Stimulated activated CD4-positive, alpha-beta T cell treated with anti-CD3 and anti-CD28 coated beads, Interleukin-15, amount 100 ng/mL, for 1 hour (primary cell): ENCODE results near the gene TRAM2.

Experiments
- DNase-seq, 2 donors: peaks; one replicate each; pipeline ENCODE4 v3.0.0-alpha.2; 2020; ENCODE audit warnings: low read depth in 1 of 2, low spot score in 1 of 2

Gene TRAM2

DNA sequence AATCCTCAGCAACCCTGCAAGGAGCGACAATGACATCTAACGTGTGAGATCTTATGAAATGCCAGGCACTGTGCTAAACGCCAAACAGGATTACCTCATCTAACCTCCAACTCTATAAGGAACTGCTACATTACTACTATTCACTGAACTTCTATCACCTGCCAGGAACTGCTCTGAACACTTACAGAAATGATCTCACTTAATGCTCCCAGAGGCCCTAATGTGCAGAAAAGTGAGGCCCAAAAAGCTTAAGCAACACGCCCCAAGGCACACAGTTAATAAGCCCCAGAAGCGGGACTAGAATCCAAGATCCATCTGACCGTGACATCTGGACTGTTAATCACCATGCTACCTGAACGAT, 28.5 kb downstream of the TRAM2 start:
- DNase-seq = no peak

DNA sequence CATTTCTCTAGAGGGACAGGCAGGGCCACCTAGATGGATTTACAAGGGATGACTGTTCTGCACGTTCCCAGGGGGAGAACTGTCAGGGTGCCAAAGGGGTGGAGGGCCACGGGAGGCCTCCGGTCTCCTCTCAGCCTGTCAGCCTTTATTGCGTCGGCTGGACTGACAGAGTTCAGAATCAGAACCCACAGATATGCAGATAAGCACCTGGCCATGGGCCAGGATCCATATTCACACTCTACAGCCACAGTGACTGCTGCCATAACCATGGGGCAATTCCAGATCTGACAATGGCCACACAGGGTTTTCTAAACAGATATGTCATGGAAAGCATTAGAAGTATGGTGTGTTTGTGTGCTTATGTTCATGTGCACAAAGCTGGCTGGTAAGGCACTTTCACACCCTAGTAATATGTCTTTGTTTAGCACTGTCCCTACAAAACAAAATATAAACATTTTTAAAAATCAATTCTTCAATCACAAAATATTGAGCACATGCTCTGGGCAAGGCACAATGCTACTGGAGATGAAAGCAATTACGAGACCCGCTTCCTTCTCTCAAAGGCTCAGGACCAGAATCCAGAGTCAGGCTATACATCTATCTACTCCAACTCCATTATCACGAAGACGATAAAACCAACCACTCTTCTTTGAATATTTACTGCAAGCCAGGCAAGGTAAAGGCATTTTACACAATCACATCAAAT, 29.1 kb downstream of the TRAM2 start:
- DNase-seq = no peak

DNA sequence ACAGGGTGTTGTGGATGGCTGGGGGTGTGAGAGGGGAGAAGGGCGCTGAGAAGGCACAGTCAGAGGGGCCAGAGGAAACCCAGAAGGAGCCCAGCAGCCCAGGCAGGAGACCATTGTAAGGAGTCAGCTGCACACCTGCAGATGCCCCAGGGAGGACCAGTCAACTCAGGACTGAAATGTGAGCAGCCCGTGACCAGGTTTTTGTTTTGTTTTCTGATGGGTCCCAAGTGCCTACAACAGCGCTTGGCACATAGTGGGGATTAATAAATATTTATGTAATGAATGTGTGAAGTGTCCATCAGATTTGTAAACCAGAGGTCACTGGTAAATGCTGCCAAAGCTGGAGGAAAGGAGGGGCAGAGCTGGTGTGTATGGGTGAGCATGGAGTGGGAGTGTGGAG, 30.2 kb downstream of the TRAM2 start:
- DNase-seq = no peak

DNA sequence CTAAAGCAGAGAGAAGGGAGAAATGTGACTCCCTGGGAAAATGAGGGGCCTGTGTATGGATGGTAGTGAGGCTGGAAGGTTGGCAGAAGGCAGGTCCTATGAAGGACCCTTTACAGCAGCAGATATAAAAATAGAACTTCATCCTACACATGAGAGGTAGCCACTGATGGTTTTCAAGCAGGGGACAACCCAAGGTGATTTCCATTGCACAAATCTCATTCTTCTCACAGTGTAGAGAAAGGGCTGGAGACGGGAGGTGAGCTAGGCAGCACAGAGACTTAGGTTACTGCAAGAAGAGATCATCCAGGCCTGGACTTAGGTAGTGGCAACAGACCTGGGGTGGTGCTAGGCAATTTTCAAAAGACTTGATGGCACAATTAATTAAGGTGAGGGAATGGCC, 30.7 kb downstream of the TRAM2 start:
- DNase-seq = no peak

DNA sequence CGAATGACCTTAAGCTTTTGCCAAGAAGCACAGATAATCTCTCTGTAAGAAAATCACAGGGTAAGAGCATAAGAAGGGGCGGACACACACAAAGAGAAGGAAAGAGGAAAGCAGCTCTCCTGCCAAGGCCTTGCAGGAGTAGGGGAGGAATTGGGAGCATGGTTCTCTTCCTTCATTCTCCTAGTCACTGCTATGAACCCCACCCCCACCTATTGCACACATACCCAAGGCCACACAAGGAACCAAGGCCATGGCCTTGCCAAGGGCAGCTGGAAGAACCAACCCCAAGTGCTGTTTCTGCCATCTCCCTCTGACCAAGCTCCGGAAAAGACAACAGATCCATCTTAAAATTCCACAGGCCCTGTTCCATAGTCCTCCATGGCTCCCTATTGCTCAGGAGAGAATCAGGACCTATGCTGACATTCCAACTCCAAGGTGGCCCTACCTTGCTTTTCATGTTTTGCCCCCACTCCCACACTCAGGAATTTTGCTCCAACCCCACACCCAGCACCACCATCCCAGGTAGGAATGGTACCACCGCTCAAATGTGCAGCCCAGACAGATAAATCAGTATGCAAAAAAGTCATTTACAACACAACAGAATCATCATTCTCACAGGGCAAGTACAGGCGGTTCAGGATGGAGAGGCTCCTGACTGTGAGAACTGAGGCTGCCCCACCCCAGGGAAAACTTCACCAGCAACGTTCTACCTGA, 31.3 kb downstream of the TRAM2 start:
- no peak for DNase-seq

DNA sequence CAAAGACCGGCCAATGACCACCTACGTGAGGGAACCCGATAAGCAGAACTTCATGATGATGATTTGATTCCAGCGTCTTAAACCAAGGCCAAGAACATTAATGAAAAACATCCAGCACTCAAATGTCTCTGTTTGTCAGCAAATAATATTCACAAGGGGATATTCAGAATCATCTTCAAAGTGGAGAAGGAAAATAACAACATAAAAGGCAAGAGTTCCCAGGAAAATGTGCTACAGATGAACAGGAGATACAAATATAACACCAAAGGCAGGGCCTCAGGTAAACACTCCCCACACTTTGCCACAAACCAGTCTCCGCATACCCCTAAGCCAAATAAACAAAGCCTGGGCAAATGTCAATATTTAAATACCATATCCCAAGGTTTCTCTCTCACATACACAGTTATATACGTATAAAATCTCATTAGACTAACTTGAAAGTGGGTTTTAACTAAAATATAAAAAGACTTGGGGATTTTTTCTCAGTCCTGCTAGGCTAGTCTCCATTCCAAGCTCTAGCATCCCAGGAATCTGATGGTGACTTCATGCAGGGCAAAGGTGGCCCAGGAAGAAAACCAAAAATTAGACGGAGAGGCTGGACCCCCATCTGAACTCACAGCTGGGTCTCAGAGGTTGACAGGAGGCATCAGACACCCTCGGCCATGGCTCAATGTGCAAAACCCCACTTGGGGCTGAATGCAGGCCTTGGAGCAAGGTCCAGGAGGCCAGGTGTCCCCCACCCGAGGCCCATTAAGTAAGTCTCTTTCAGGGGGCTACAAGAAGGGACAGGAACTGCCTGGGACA, 32.1 kb downstream of the TRAM2 start:
- DNase-seq = no peak

DNA sequence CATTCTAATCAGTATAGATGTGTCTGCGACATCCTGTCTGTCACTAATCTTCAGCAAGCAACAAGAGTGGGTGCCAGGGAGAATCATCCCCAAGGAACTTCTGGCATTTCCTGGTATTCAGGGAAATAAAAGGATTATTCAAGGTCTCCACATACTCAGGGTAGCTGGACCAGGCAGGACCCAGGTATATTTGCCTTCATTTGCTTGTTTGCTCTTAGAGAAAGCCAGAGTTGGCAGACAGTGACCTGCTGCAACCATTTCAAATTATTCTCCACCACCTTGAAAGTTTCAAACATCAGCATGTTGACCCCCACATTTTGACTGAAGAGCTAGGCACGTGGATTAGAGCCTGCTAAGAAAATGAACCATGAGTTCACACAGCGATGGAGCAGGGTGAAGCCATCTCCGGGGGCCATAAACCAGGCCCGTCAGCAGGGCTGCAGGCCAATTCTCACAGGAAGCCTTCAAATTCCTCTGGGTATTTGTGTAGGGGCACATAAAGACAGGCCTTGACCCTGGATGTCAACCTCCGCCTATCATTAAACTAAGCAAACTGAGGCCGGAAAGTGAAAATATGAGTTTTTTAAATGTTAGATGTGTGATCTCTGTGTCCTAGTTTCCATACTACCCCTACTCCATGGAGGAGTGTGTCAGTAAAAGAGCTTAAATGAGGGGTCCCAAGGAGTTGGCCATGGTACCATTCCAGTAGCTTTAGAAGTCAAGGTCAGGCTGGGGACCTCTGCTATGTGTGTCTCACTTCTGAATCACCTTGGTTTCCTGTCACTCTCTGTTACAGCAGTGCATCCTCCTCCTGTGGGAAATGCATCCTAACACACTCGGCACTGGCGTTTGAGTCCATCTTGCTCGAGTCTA, 32.9 kb downstream of the TRAM2 start:
- no peak for DNase-seq

DNA sequence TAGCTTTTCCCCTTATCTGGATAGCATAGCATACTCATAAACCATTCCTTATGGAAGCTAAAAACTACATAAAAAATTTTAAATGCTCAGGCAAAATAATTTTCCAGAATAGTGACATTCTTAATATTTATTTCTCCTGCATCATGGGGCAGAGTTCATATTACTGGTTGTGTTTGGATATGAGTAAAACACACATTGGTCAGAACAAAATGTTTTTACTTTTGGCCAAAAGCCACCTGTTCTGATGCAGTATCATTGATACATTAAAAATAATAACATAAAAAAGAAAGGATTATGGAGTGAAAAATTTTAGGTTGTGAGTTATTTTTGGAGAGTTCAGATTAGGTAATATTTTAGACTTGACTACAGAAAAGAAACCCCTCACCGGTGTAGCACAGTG, 33.6 kb downstream of the TRAM2 start:
- no peak for DNase-seq

DNA sequence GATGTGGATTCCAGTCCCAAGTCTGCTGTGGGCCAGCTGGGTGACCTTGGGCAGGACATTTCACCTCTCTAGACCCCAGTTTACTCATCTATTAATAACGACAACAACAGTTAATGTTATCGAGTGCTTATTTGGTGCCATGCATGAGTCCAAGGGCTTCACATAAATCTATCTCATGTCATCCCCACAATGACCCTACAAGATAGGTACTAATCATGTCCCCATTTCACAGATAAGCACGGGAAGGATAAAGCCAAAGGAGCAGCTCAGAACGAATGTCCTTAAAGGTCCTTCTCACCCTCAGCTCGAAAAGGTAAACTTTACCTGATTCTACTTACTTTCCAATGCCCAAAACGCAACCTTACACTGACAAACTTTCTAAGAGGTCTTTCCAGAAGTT, 35.7 kb downstream of the TRAM2 start:
- no peak for DNase-seq

DNA sequence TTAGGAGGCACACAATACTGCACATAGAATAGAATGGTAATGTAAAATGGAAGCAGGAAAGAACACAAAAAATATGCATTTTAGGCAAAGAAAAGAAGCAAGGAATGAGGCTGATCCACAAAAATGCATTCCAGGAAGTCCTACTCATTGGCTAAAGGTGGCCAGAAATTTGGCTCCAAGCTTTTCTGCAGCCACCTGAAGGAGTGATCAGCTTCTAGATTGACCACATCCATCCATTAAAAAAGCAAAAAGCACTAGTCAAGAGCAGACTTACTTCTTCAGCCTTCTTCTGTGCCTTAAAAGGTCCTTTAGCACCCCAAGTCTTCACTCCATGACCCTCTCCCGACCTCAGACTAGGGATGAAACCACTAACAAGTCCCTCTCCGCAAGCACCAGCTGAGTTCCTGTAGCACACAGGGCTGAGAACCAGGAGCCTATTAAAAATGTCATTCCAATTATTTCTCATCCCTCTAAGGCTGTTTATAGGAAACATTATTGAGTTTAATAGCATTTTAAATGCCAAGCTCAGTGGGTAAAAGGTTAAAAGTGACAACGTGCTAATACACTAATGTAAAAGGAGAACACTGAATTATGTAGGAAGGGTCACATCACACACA, 36.5 kb downstream of the TRAM2 start:
- no peak for DNase-seq

DNA sequence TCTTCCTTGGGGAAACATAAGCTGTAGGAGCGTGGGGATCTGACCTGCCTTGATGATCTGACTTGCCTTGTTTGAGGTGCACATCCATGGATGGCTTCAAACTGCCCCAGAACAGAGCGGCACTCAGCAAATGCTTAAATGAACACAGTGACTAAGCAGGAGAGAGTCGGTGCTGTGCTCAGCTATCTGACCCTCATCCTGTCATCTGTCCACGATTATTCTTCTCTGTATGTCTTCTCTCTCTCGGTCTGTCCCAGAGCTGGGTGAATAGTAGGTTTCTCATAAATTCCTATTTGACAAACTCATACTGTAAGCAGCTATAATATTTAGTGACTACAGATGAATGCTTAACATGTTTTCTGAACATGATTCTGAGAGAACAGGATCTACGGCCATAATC, 37.3 kb downstream of the TRAM2 start:
- DNase-seq = no peak

DNA sequence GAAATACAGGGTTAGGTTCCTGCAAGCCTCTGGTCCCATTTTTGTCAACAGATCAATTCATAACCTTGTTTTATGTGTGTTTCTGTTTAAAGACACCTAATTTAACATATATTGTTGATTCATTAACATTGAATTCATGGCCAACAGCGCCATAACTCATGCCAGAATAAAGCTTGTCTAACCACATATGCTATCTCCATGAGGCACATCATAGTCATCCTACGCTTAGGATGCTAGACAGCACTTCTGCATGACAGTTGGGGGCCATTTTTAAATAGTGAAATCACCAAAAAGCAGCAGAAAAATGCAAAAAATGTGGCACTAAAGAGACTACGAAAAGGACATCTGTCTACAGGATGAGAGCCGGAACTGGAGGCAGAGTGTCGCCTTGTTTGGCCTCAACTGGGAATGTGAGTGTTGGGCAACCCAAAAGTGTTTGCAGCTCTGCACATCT, 37.9 kb downstream of the TRAM2 start:
- no peak for DNase-seq

DNA sequence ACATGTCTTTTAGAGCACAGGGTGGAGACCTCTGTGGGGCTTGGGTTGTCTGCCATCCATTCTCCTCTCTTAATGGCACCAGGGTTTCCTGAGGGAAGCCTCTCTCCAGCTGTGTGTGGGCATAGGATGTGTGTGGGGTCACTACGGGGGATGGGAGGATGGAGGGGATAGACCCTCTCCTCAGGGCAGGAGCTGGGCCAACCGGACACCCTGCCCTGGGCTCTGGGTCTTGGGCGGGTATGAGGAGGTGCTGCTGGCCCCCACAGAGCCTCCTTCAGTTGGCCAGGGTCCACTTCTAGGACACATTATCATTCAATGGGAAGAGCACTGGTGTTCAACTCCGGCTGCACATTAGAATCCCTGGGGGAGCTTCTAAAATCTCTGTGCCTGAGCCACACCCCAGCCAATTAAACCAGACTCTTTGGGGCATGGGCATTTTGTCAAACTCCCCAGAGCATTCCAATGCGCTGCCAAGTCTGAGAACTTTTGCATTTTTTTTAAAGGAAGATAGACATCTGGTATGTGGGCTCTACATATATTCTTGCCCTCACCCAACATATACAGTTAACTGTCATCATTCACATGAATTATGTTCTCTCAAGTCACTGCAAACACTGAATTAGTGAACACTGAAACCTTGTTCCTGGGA, 38.5 kb downstream of the TRAM2 start:
- no peak for DNase-seq

DNA sequence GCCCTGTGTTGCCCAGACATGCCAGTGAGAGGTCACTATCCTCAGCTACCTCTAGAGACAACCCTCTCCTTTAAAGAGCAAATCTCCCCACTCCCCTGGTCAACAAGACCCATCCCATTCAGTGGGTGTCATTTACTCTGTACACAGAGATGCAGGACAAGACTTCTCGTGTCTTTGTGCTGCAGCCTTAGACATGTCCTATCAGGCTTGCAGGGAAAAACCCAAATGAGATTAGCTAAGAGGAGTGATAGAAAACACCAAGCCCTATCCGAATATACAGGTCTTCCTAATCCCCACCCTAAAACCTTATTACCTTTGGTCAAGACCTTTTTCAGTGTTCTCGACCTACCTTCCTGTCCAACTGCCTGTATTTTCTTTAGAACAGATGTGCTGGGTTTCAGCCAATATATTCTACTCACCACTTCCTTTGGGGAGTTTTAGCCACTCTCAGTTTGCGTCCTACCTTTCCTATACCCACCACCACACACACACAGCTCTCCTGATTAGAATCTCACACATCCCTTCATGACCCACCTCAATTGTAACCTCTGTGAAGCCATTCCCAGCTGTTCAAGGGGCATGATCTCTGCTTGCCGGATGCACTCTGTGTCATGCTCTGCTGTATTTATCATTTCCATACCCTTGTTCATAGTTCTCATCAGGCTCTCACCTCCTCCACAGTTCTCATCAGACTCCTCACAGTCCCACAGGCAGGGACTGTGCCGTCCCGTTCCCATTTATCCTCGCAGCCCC, 39.7 kb downstream of the TRAM2 start:
- DNase-seq = no peak

DNA sequence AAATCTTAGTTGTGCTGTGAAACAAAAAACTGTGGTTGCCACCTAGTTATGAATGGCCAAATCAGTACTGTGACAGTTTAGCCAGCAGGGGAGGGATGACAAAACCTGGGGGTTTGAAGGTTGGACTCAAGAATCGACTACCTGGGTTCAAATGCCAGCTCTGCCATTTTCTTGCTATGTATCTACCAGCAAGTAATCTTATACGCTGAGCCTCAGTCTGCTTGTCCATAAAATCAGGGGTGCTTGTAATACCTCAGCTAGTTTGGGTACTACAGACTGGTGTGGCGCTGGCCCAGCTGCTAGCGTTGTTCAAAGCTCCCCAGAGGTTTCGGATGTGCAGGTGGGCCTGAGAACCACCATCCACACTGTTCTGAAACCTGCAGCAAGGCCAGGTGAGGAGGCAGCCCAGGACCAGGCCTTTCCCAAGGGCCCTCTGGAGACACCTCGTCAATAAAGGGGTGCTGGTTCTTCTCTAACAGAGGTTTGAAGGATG, 40.4 kb downstream of the TRAM2 start:
- DNase-seq = no peak

DNA sequence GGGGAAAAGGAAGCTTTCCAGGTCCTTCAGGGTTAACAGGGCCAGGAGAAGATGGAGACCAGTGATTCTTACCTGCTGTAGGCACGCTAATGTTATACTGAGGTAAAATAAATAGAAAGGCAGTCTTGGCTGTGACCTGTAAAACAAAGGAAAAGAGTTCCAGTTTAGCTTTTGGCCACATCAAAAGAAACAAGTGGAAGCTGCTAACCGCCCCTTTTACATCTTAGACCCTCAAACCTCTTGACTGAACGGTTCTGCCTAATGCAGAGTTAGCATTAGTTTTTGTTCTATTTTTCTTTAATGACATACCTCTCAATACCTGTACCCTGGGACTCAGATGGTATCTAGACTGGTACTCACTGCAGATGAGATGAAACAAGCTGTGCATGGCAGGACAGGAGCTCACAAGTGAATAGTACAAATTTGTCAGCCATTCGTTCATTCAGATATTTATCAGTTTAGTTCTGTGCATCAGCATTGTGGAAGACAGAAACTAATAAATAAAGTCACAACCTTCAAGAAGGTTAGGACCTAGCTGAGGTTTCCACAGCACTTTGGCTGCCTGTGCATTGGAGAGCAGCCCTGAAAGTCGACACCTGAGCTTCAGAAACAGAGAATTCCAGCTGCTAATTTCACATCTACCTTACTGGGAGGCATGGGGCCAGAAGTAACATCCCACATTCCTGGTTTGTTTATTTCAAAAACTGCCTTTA, 41.0 kb downstream of the TRAM2 start:
- no peak for DNase-seq

DNA sequence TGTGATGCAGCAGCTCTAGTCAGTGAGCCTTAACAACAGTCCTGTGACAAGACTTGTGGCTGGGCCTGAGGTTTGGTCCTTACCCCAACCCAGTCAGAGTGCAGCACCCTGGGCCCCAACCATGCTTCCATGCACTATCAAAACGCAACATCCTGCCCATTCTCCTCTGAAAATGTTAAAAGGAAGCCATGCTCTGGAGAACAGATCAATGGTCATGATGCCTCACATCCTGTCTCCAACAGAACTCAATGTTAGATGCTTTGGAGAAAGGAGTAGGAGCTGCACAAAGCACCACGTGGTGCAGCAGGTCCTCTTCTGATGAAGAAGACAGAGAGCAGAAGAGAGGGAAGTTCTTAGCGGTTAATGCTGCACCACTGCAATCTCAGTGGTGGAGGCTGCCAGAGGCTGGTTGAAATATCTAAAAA, 41.9 kb downstream of the TRAM2 start:
- DNase-seq = no peak

DNA sequence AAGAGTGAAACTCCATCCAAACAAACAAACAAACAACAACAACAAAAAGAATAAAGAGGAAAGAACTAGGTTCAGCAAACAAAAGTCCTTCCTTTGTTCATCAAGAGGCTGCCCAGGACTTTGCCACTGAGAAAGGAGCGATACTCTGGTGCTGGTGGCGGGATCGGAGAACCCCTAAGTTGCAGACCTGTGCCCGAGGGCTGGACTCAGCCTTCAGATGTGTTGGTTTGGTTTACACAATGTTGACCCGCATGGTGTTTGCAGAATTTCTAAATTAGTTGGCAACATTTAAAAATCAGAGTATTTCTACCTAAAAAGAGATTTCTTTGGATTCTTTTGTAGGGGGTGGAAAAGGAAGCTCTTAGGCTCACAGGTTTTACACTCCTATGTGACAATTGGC, 42.5 kb downstream of the TRAM2 start:
- DNase-seq = no peak

DNA sequence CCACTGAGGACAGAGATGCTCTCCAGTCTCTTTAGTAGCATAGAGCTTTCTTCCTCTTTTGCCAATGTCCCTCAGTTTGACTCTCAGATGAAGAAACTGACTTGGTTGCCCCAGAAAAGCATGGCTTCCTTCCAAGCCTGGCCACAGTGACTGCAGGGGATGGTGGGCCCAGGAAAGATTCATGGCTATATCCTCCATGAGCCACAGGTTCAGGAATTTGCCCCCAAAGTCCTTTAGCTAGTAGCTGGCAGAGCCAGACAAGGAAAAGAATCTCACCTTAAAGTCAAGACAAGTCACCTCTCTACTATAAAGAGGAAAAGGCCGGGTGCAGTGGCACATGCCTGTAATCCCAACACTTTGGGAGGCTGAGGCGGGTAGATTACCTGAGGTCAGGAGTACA, 43.4 kb downstream of the TRAM2 start:
- DNase-seq = no peak
